Occipital lobe (tissue), 2 donors: ENCODE measurements around the gene ERGIC3. TPM values are rescaled to one million over a fixed set of nuclear protein-coding genes. Genes with fewer than 3 reads are reported as not detected.
A peak's percentile ranks its signal among the peaks of the same experiment; 100 is the strongest.
"Not testable (repeated sequence)": the region's sequence is repeated elsewhere in the genome, so short reads cannot be mapped to it uniquely, and the experiment has no call there.

Experiments
- DNase-seq: peaks from one replicate; lab custom pipeline; 2025; lab: John Stamatoyannopoulos, UW
- total RNA-seq: library from RNA; depleted of rRNA; stranded (reverse); fragments of >200 nt; gene quantifications from one replicate; pipeline ENCODE4 v1.2.3, GENCODE V29; 2014

ERGIC3 gene
- total RNA-seq, 1 donor from 2014 or later, result 204 TPM

- DNase-seq, result not testable (repeated sequence)
Measured at GRCh38 chr20:35517767-35518166, 24.1 kb upstream of the ERGIC3 start.

GRCh38 chr20:35518955-35519354, 22.9 kb upstream of the ERGIC3 start:
- DNase-seq, result no peak

- no peak for DNase-seq
Measured at GRCh38 chr20:35523298-35523888, 18.5 kb upstream of the ERGIC3 start.

GRCh38 chr20:35525639-35526038, 16.2 kb upstream of the ERGIC3 start:
- DNase-seq, result peak; percentile 11

- DNase-seq, result no peak
Measured at GRCh38 chr20:35527122-35527769, 14.6 kb upstream of the ERGIC3 start.

GRCh38 chr20:35529552-35529951, 12.3 kb upstream of the ERGIC3 start, which contains the start of gene C20orf173:
Gene C20orf173, minus strand, starts transcription at chr20:35529652. Its CDS starts 279 bp downstream, at chr20:35529373.
- no peak for DNase-seq

- DNase-seq, result peak; percentile 3
Measured at GRCh38 chr20:35539756-35540212, 2.1 kb upstream of the ERGIC3 start.

GRCh38 chr20:35541118-35541782, 628 bp upstream of the ERGIC3 start:
- no peak for DNase-seq

- no peak for DNase-seq
Measured at GRCh38 chr20:35542990-35543389, 1.1 kb downstream of the ERGIC3 start.

- no peak for DNase-seq
Measured at GRCh38 chr20:35544436-35544835, 2.6 kb downstream of the ERGIC3 start.

GRCh38 chr20:35544941-35545340, 3.1 kb downstream of the ERGIC3 start:
- not testable (repeated sequence) for DNase-seq

GRCh38 chr20:35546127-35546526, 4.2 kb downstream of the ERGIC3 start:
- DNase-seq, result no peak

- no peak for DNase-seq
Measured at GRCh38 chr20:35547329-35547728, 5.5 kb downstream of the ERGIC3 start.

GRCh38 chr20:35551503-35551902, 9.6 kb downstream of the ERGIC3 start:
- no peak for DNase-seq

GRCh38 chr20:35552914-35553313, 11.0 kb downstream of the ERGIC3 start:
- DNase-seq, result no peak

GRCh38 chr20:35555461-35555860, 13.6 kb downstream of the ERGIC3 start:
- not testable (repeated sequence) for DNase-seq

GRCh38 chr20:35555951-35556645, 14.2 kb downstream of the ERGIC3 start:
- no peak for DNase-seq

GRCh38 chr20:35556871-35557270, 15.0 kb downstream of the ERGIC3 start:
- DNase-seq, result no peak

GRCh38 chr20:35558451-35558850, 16.6 kb downstream of the ERGIC3 start:
- DNase-seq, result no peak

GRCh38 chr20:35559042-35559693, 17.3 kb downstream of the ERGIC3 start:
- no peak for DNase-seq

GRCh38 chr20:35560105-35560511, 18.2 kb downstream of the ERGIC3 start:
- no peak for DNase-seq
